Caco-2 (cell line): ENCODE measurements around the gene AREL1. TPM values are rescaled to one million over a fixed set of nuclear protein-coding genes. Genes with fewer than 3 reads are reported as not detected.
A peak's percentile ranks its signal among the peaks of the same experiment; 100 is the strongest.

Experiments
- BruUV-seq: library from RNA; stranded (reverse); fragments of 400-500 nt; replicated peaks from 2 replicates; lab custom pipeline; 2021; lab: Mats Ljungman, UMichigan
- CTCF ChIA-PET: fragments of 300-600 bp; sonication (Branson Sonifier 250); formaldehyde crosslinking; loops from one replicate; lab custom pipeline; 2022; ENCODE audit warnings: antibody characterized with exemption; lab: Charles Lee
- POLR2A ChIA-PET: fragments of 300-600 bp; sonication (Branson Sonifier 250); formaldehyde crosslinking; loops from one replicate; lab custom pipeline; 2022; ENCODE audit warnings: antibody characterized with exemption; lab: Charles Lee
- DNase-seq, 2 experiments: peaks; one replicate each; pipeline versions ENCODE4 v3.0.0 to v3.0.0-alpha.2; 2020 to 2022
- H3K27me3 ChIP-seq: replicated peaks from 2 replicates; pipeline ENCODE4 v1.6.0; 2011; ENCODE audit warnings: low read length; ENCODE audit not compliant: control insufficient read depth, insufficient read depth
- H3K36me3 ChIP-seq: 2 replicates; pipeline ENCODE4 v1.5.1; 2011; ENCODE audit warnings: low read length; ENCODE audit not compliant: control insufficient read depth, insufficient read depth
- H3K4me1 ChIP-seq: fragments of 250-450 bp; sonication (Bioruptor Pico); 2 replicates; pipeline ENCODE4 v1.5.1; 2020; ENCODE audit warnings: mild to moderate bottlenecking
- H3K4me3 ChIP-seq: 2 replicates; pipeline ENCODE4 v1.5.1; 2011; ENCODE audit warnings: low read depth, mild to moderate bottlenecking, control low read depth, low read length
- H3K9me3 ChIP-seq: fragments of 250-450 bp; sonication (Bioruptor Pico); 2 replicates; pipeline ENCODE4 v1.5.1; 2020; ENCODE audit warnings: mild to moderate bottlenecking, moderate library complexity
- H3K27ac Mint-ChIP-seq: one replicate; pipeline ENCODE4 v1.8.0; 2022; ENCODE audit warnings: mixed read lengths; ENCODE audit not compliant: unreplicated experiment
- H3K27me3 Mint-ChIP-seq: one replicate; pipeline ENCODE4 v1.8.0; 2022; ENCODE audit warnings: mixed read lengths; ENCODE audit not compliant: insufficient read depth, unreplicated experiment
- H3K36me3 Mint-ChIP-seq: one replicate; pipeline ENCODE4 v1.8.0; 2022; ENCODE audit warnings: mild to moderate bottlenecking, mixed read lengths; ENCODE audit not compliant: insufficient read depth, unreplicated experiment
- H3K4me1 Mint-ChIP-seq: one replicate; pipeline ENCODE4 v1.8.0; 2022; ENCODE audit warnings: low read depth, mixed read lengths; ENCODE audit not compliant: unreplicated experiment
- H3K4me3 Mint-ChIP-seq: one replicate; pipeline ENCODE4 v1.8.0; 2022; ENCODE audit warnings: mild to moderate bottlenecking, moderate library complexity, mixed read lengths; ENCODE audit not compliant: unreplicated experiment
- H3K9me3 Mint-ChIP-seq: one replicate; pipeline ENCODE4 v1.8.0; 2022; ENCODE audit warnings: mixed read lengths; ENCODE audit not compliant: unreplicated experiment
- CTCF ChIP-seq, 2 experiments: fragments of 200-600 bp in 1 of 2; IDR thresholded peaks; 1 replicate in 1 of 2; 2 replicates in 1 of 2; pipeline versions ENCODE4 v1.5.1 to v1.8.0; 2011 to 2022; ENCODE audit warnings: antibody characterized with exemption in 1 of 2, control low read depth in 1 of 2, inconsistent platforms in 1 of 2, low read depth in 1 of 2, low read length in 1 of 2, mild to moderate bottlenecking in 1 of 2, moderate library complexity in 1 of 2; ENCODE audit not compliant: insufficient read depth in 1 of 2, severe bottlenecking in 1 of 2, unreplicated experiment in 1 of 2
- intact Hi-C: fragments of 100-400 bp; cut with micrococcal nuclease; formaldehyde crosslinking; loops from one replicate; pipeline ENCODE4 v1.10.0; 2022; ENCODE audit not compliant: unreplicated experiment
- total RNA-seq: library from RNA; stranded (reverse); gene quantifications from 2 replicates; pipeline ENCODE4 v1.2.3, GENCODE V29; 2022

AREL1 gene
- total RNA-seq, 1 experiment from 2014 or later, result 38.0 TPM

DNA sequence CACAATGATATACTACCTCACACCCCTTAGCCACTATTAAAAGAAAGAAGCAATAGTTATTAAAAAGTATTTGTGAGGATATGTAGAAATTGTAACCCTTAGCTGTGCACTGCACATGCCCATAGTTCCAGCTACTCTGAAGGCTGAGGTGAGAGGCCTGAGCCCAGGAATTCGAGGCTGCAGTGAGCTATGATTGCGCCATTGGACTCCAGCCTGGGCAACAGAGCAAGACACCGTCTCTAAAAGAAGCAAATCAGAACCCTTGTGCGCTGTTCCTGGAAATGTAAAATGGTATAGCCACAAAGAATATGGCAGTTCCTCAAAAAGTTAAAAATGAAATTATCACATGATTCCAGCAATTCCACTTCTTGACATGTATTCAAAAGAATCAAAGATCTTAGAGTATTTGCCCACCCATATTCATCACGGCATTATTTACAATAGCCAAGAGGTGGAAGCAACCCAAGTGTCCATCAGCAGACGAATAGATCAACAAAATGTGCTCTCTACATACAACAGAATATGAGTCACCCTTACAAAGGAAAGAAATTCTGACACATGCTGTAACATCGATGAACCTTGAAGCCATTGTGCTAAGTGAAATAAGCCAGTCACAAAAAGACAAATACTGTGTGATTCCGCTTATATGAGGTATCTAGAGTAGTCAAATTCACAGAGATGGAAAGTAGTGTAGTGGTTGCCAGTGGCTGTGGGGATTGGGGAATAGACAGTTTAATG, 26.6 kb upstream of the AREL1 start:
- H3K4me3 Mint-ChIP-seq, result no peak overlapping the region
- no peaks in the 10 kb centered on the region for H3K9me3 Mint-ChIP-seq
- no peaks in the 10 kb centered on the region for H3K36me3 ChIP-seq
- TF ChIP-seq CTCF (IDR thresholded peaks at IDR 0.05; ENCODE audit: insufficient read depth in 1 of 2, low read depth in 1 of 2, low read length in 1 of 2, severe bottlenecking in 1 of 2, unreplicated experiment in 1 of 2), result no peak
- BruUV-seq, result no TSS peak
- H3K4me1 ChIP-seq, result peaks cover 4% of the 10 kb centered on the region; the same call in 1 of the 2 replicates
- ChIA-PET POLR2A (no interaction called here), CTCF (no interaction called here)
- H3K4me1 Mint-ChIP-seq, result peaks cover 8% of the 10 kb centered on the region
- no peak for DNase-seq
- no peaks in the 10 kb centered on the region for H3K27me3 Mint-ChIP-seq
- H3K27me3 ChIP-seq, result no peaks in the 10 kb centered on the region
- H3K27ac Mint-ChIP-seq, result no peak overlapping the region
- no peak overlapping the region for H3K4me3 ChIP-seq
- no peaks in the 10 kb centered on the region for H3K9me3 ChIP-seq
- intact Hi-C loops, result no loop called here
- peaks cover 19% of the 10 kb centered on the region for H3K36me3 Mint-ChIP-seq

DNA sequence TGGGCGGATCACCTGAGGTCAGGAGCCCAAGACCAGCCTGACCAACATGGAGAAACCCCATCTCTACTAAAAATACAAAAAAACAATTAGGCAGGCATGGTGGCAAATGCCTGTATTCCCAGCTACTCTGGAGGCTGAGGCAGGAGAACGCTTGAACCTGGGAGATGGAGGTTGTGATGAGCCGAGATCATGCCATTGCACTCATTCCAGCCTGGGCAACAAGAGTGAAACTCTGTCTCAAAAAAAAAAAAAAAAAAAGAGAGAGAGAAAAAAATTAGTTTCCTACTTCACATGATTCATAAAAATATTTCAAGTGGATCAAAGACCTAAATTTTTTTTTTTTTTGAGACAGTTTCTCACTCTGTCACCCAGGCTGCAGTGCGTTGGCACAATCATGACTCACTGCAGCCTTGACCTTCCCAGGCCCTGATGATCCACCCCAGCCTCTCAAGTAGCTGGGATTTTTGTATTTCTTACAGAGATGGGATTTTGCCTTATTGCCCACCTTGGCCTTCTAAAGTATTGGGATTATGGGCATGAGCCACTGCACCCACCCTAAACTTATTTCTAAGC, 25.0 kb upstream of the AREL1 start:
- Histone ChIP-seq H3K27me3 (no peaks in the 10 kb centered on the region), H3K9me3 (no peaks in the 10 kb centered on the region), H3K4me3 (no peak overlapping the region), H3K4me1 (peaks cover 4% of the 10 kb centered on the region; the same call in 1 of the 2 replicates), H3K36me3 (no peaks in the 10 kb centered on the region)
- no peak for DNase-seq
- Mint-ChIP-seq H3K27ac (no peak overlapping the region), H3K9me3 (no peaks in the 10 kb centered on the region), H3K27me3 (no peaks in the 10 kb centered on the region), H3K36me3 (peaks cover 20% of the 10 kb centered on the region), H3K4me1 (peaks cover 15% of the 10 kb centered on the region), H3K4me3 (no peak overlapping the region)
- intact Hi-C loops, result no loop called here
- ChIA-PET CTCF (no interaction called here), POLR2A (no interaction called here)
- no TSS peak for BruUV-seq
- no peak for TF ChIP-seq CTCF (IDR thresholded peaks at IDR 0.05; ENCODE audit: insufficient read depth in 1 of 2, low read depth in 1 of 2, low read length in 1 of 2, severe bottlenecking in 1 of 2, unreplicated experiment in 1 of 2)

GRCh38 chr14:74735125-74735524, 22.2 kb upstream of the AREL1 start:
- CTCF ChIA-PET, result no interaction called here
- TF ChIP-seq CTCF (IDR thresholded peaks at IDR 0.05; ENCODE audit: insufficient read depth in 1 of 2, low read depth in 1 of 2, low read length in 1 of 2, severe bottlenecking in 1 of 2, unreplicated experiment in 1 of 2), result no peak
- TSS peak; percentile 59 for BruUV-seq
- H3K4me1 ChIP-seq, result peaks cover 4% of the 10 kb centered on the region; the same call in 1 of the 2 replicates
- Mint-ChIP-seq H3K9me3 (no peaks in the 10 kb centered on the region), H3K4me3 (peak overlapping the region; percentile 32), H3K4me1 (peaks cover 15% of the 10 kb centered on the region), H3K27me3 (no peaks in the 10 kb centered on the region), H3K36me3 (peaks cover 20% of the 10 kb centered on the region), H3K27ac (peak overlapping the region; percentile 25)
- POLR2A ChIA-PET, result no interaction called here
- no peaks in the 10 kb centered on the region for H3K9me3 ChIP-seq
- intact Hi-C loops, result no loop called here
- H3K4me3 ChIP-seq, result no peak overlapping the region
- H3K27me3 ChIP-seq, result no peaks in the 10 kb centered on the region
- peak in 1 of 2 experiments; percentile 22 for DNase-seq
- no peaks in the 10 kb centered on the region for H3K36me3 ChIP-seq
